ENCODE measurements around the gene PTPRN2. TPM values are rescaled to one million over a fixed set of nuclear protein-coding genes. Genes with fewer than 3 reads are reported as not detected.
"Not testable (repeated sequence)": the region's sequence is repeated elsewhere in the genome, so short reads cannot be mapped to it uniquely, and the experiment has no call there.

PTPRN2 gene
- total RNA-seq, 2 experiments from 2014 or later = 7.0 to 7.2 TPM

DNA sequence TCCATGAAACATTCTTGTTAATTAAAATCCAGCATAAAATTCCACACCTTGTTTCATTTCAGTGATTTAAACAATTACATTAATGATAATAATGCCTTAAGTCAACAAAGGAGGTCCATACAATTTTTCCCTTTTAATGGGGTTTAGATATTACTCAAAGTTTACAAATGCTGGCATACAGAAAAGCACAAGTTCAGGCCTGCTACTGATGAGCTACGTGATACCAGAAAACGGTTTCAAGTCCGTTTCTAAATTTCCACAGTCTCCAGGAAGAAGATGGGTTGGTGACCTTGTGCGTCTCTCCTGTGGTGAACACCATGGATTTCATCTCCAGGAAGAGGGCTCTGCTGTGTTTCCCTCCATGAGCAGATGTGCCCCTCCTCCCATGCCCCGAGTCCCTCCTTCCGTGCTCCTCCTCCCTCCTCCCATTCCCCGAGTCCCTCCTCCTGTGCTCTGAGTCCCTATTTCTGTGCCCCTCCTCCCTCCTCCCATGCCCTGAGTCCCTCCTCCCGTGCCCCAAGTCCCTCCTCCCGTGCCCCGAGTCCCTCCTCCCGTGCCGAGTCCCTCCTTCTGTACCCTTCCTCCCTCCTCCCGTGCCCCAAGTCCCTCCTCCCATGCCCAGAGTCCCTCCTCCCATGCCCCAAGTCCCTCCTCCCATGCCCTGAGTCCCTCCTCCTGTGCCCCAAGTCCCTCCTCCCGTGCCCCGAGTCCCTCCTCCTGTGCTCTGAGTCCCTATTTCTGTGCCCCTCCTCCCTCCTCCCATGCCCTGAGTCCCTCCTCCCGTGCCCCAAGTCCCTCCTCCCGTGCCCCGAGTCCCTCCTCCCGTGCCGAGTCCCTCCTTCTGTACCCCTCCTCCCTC is 201.9 kb downstream of the PTPRN2 start:
- H3K27ac Mint-ChIP-seq; H3K4me3 Mint-ChIP-seq; H3K27me3 Mint-ChIP-seq (ENCODE audit: low read depth); H3K9me3 Mint-ChIP-seq (ENCODE audit: insufficient read depth); ATAC-seq; H3K4me1 Mint-ChIP-seq (ENCODE audit: low read depth); DNase-seq; H3K36me3 Mint-ChIP-seq (ENCODE audit: low read depth); POLR2A ChIA-PET; CTCF ChIA-PET: not testable (repeated sequence)

DNA sequence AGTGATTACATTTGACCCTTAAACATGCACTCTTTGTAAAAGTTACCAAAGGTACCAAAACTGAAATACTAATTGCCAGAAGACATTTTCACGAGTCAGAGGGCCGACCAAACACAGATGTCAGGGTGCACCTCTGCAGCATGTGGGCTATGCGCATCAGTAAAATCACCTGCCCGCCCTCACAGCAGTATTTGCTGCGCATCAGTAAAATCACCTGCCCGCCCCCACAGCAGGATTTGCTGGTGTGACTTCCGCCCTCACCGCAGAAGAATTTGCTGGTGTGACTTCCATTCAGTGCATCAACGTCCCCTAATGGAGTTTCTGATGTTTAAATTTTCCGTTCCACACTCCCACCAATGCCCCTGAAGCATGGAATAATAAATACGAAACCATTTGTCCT is 202.9 kb downstream of the PTPRN2 start:
- Mint-ChIP-seq H3K4me1 (ENCODE audit: low read depth) (no peaks in the 10 kb centered on the region), H3K27me3 (ENCODE audit: low read depth) (no peaks in the 10 kb centered on the region), H3K9me3 (ENCODE audit: insufficient read depth) (peaks cover 5% of the 10 kb centered on the region), H3K36me3 (ENCODE audit: low read depth) (no peaks in the 10 kb centered on the region), H3K4me3 (no peak overlapping the region), H3K27ac (no peak overlapping the region)
- ATAC-seq (no peak), DNase-seq (no peak)
- ChIA-PET CTCF (no interaction called here), POLR2A (no interaction called here)

DNA sequence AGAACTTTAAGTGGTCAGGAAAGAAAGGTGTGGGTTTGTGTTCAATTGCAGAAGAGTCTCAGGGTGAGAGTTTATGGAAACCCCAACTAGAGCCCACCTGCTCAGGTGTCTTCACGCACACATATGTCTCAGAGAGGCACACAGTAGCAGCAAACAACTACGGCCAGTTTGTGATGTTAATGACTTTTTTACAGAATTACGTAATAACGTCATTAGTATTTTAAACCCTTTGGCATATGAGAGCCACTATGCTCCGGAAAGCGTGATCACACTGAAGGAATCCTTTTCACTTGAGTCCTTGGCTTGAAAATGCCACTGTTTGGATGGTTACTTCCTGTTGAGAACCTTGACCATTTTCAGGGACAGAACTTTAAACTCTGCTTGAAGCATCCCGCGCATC is 204.0 kb downstream of the PTPRN2 start:
- CTCF ChIA-PET = no interaction called here
- ATAC-seq (no peak), DNase-seq (no peak)
- POLR2A ChIA-PET = no interaction called here
- no peak overlapping the region for H3K27ac Mint-ChIP-seq
- peaks cover 5% of the 10 kb centered on the region for H3K9me3 Mint-ChIP-seq (ENCODE audit: insufficient read depth)
- H3K4me3 Mint-ChIP-seq = no peak overlapping the region
- no peaks in the 10 kb centered on the region for H3K4me1 Mint-ChIP-seq (ENCODE audit: low read depth)
- H3K36me3 Mint-ChIP-seq (ENCODE audit: low read depth) = no peaks in the 10 kb centered on the region
- no peaks in the 10 kb centered on the region for H3K27me3 Mint-ChIP-seq (ENCODE audit: low read depth)

DNA sequence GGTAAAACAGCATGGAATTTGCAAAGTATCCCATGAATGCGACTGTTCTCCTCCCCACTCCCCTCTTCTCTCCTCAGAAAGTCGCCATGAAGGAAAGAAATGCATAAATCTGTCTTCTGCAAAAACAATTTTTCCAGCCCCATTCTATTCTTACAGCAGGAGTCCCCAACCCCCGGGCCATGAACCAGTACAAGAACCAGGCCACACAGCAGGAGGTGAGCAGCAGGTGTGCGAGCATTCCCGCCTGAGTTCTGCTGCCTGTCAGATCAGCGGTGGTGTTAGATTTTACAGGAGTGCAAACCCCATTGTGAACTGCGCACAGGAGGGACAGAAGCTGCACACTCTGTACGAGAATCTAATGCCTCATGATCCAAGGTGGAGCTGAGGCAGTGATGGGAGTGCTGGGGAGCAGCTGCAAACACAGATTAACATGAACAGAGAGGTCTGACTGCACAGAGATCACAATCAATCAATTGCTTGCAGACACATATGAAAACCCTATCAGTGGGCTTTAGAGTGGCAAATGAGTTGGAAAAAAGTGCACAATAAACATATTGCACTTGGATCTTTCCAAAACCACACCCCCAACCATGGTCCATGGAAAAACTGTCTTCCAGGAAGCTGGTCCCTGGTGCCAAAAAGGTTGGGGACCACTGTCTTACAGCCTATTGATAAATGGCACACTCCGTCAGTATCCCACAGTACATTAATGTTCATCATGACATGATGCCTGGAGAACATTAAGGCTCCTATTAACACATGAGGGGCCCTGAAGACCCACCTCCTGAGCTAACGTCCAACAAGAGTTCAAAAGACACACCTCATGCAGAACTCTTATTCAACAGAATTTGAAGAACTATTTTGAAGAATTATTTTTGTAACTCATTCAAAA is 205.0 kb downstream of the PTPRN2 start:
- CTCF ChIA-PET = no interaction called here
- ATAC-seq = no peak
- no peaks in the 10 kb centered on the region for H3K27me3 Mint-ChIP-seq (ENCODE audit: low read depth)

DNA sequence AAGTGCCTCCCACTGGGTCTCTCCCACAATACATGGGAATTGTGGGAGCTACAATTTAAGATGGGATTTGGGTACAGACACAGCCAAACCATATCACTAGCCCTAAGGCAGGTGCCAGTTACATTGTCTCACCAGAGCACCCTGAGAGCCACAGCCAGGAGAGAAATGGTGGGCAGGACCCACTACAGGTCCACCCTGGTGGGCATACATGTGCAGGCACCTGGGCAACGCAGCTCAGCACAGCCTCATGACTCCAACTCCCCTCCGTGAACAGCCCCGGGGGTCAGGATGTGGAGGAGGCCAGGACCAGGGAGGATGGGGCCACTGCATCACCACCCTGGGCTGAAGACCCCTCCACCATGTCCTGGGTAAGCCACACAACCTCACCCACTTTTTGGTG is 205.7 kb downstream of the PTPRN2 start:
- Mint-ChIP-seq H3K4me3 (no peak overlapping the region), H3K9me3 (ENCODE audit: insufficient read depth) (peaks cover 5% of the 10 kb centered on the region), H3K4me1 (ENCODE audit: low read depth) (no peaks in the 10 kb centered on the region), H3K36me3 (ENCODE audit: low read depth) (no peaks in the 10 kb centered on the region), H3K27ac (no peak overlapping the region), H3K27me3 (ENCODE audit: low read depth) (no peaks in the 10 kb centered on the region)
- POLR2A ChIA-PET = no interaction called here
- CTCF ChIA-PET = no interaction called here
- DNase-seq (no peak), ATAC-seq (no peak)

More for the DNA sequence above, 205.0 kb downstream of the PTPRN2 start:
- no peaks in the 10 kb centered on the region for H3K4me1 Mint-ChIP-seq (ENCODE audit: low read depth)
- peaks cover 5% of the 10 kb centered on the region for H3K9me3 Mint-ChIP-seq (ENCODE audit: insufficient read depth)
- no peak overlapping the region for H3K4me3 Mint-ChIP-seq
- no peak overlapping the region for H3K27ac Mint-ChIP-seq
- no peaks in the 10 kb centered on the region for H3K36me3 Mint-ChIP-seq (ENCODE audit: low read depth)
- no peak for DNase-seq
- POLR2A ChIA-PET = no interaction called here

DNA sequence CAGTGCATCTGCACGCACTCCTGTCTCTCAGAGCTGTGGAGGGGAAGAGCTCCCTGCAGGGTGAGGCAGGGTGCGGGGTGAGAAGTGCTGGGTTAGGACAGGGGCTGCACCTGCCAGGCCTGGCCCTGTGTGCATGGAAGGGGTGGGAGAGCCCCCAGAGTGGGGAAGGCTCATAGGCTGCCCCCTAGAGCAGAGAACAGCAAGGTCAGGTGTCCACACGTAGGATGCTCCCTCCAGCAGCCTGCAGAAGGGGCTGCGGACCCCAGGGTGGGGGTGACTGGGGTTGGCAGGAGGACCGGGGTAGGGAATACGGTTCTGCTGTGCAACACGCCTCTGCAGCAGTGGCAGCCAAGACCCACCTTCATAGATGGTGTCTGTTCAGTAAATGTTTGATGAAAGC is 208.6 kb downstream of the PTPRN2 start:
- no peak overlapping the region for H3K4me3 Mint-ChIP-seq
- H3K4me1 Mint-ChIP-seq (ENCODE audit: low read depth) = no peaks in the 10 kb centered on the region
- DNase-seq = no peak
- H3K9me3 Mint-ChIP-seq (ENCODE audit: insufficient read depth) = peaks cover 5% of the 10 kb centered on the region
- ChIA-PET POLR2A (no interaction called here), CTCF (no interaction called here)
- H3K27me3 Mint-ChIP-seq (ENCODE audit: low read depth) = no peaks in the 10 kb centered on the region
- no peak for ATAC-seq
- no peak overlapping the region for H3K27ac Mint-ChIP-seq
- H3K36me3 Mint-ChIP-seq (ENCODE audit: low read depth) = no peaks in the 10 kb centered on the region

DNA sequence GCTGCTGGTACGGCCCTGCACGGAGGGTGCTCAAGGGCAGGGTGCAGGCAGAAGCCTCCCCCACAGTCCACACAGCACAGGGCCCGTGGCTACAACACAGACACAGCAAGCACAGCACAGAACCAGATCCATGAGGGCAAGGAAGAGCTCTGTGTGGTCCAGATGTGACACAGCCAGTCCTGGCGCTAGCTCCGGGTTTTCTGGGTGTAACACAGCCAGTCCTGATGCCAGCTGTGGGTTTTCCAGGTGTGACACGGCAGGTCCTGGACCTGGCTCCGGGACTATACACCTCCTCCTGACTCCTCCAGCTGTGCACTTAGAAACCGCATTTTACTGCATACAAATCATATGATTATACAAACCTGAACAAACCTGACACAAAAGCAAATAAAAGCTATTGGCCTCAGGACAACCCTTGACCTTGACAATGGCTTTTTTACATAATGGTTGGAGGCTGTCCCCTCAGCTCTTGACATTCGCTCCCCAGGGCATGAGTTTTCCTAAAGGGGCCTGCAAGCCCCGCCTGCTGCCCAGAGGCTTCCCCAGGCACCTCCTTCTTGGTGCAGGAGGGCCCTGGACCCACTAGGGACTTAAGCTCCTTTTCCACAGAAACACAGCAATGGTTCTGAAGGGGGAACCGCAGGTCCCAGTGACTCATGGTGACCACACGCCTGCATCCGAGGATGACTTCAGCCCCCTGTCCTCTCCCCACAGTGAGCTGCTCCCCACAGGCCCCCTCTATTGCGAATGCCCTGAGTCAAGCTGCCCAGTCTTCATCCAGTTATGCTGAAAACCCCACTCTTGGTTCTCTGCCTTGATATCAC is 209.6 kb downstream of the PTPRN2 start:
- Mint-ChIP-seq H3K36me3 (ENCODE audit: low read depth) (no peaks in the 10 kb centered on the region), H3K27ac (no peak overlapping the region), H3K4me3 (no peak overlapping the region), H3K27me3 (ENCODE audit: low read depth) (no peaks in the 10 kb centered on the region), H3K4me1 (ENCODE audit: low read depth) (no peaks in the 10 kb centered on the region), H3K9me3 (ENCODE audit: insufficient read depth) (peaks cover 5% of the 10 kb centered on the region)
- ChIA-PET POLR2A (interaction anchor here (1.1 kb wide), 1 partner anchor 80 kb away, joined by 3 read pairs; no protein-coding TSS in a partner anchor), CTCF (no interaction called here)
- ATAC-seq (no peak), DNase-seq (no peak)

- H3K27me3 Mint-ChIP-seq (ENCODE audit: low read depth); H3K9me3 Mint-ChIP-seq (ENCODE audit: insufficient read depth); H3K36me3 Mint-ChIP-seq (ENCODE audit: low read depth); POLR2A ChIA-PET; ATAC-seq; H3K4me1 Mint-ChIP-seq (ENCODE audit: low read depth); CTCF ChIA-PET; DNase-seq; H3K4me3 Mint-ChIP-seq; H3K27ac Mint-ChIP-seq: not testable (repeated sequence)
These were observed 210.8 kb downstream of the PTPRN2 start for GRCh38 chr7:158376839-158377186.

GRCh38 chr7:158376146-158376838 is 211.3 kb downstream of the PTPRN2 start:
- H3K4me1 Mint-ChIP-seq (ENCODE audit: low read depth); DNase-seq; CTCF ChIA-PET; H3K27me3 Mint-ChIP-seq (ENCODE audit: low read depth); POLR2A ChIA-PET; H3K27ac Mint-ChIP-seq; H3K4me3 Mint-ChIP-seq; H3K9me3 Mint-ChIP-seq (ENCODE audit: insufficient read depth); H3K36me3 Mint-ChIP-seq (ENCODE audit: low read depth); ATAC-seq: not testable (repeated sequence)

GRCh38 chr7:158375034-158375433 is 212.6 kb downstream of the PTPRN2 start:
- Mint-ChIP-seq H3K27ac (no peak overlapping the region), H3K4me3 (no peak overlapping the region)

GRCh38 chr7:158374586-158374985 is 213.0 kb downstream of the PTPRN2 start:
- ATAC-seq = no peak
- Mint-ChIP-seq H3K4me1 (ENCODE audit: low read depth) (no peaks in the 10 kb centered on the region), H3K27ac (no peak overlapping the region)

More at GRCh38 chr7:158375034-158375433, 212.6 kb downstream of the PTPRN2 start:
- Mint-ChIP-seq H3K9me3 (ENCODE audit: insufficient read depth) (no peaks in the 10 kb centered on the region), H3K4me1 (ENCODE audit: low read depth) (no peaks in the 10 kb centered on the region), H3K27me3 (ENCODE audit: low read depth) (no peaks in the 10 kb centered on the region), H3K36me3 (ENCODE audit: low read depth) (no peaks in the 10 kb centered on the region)
- CTCF ChIA-PET = no interaction called here
- ATAC-seq (no peak), DNase-seq (no peak)
- POLR2A ChIA-PET = no interaction called here

More at GRCh38 chr7:158374586-158374985, 213.0 kb downstream of the PTPRN2 start:
- H3K4me3 Mint-ChIP-seq = no peak overlapping the region
- no peak for DNase-seq
- H3K36me3 Mint-ChIP-seq (ENCODE audit: low read depth) = no peaks in the 10 kb centered on the region
- no peaks in the 10 kb centered on the region for H3K27me3 Mint-ChIP-seq (ENCODE audit: low read depth)
- CTCF ChIA-PET = no interaction called here
- H3K9me3 Mint-ChIP-seq (ENCODE audit: insufficient read depth) = no peaks in the 10 kb centered on the region
- POLR2A ChIA-PET = no interaction called here

Data from activated CD8-positive, alpha-beta T cell treated with anti-CD3 and anti-CD28 coated beads, Interleukin-2, amount 10 ng/mL, durations not matched to agents 7 days and 5 days (primary cell).